ENCODE results near the gene SOX9.
"Not testable (repeated sequence)": the region's sequence is repeated elsewhere in the genome, so short reads cannot be mapped to it uniquely, and the experiment has no call there.

Gene SOX9

GRCh38 chr17:72128039-72128438, 7.2 kb downstream of the SOX9 start:
- no CpG with 5 or more reads among the region's 3 CpGs for WGBS, 2 experiments (ENCODE audit: insufficient coverage in 2 of 2)

DNA sequence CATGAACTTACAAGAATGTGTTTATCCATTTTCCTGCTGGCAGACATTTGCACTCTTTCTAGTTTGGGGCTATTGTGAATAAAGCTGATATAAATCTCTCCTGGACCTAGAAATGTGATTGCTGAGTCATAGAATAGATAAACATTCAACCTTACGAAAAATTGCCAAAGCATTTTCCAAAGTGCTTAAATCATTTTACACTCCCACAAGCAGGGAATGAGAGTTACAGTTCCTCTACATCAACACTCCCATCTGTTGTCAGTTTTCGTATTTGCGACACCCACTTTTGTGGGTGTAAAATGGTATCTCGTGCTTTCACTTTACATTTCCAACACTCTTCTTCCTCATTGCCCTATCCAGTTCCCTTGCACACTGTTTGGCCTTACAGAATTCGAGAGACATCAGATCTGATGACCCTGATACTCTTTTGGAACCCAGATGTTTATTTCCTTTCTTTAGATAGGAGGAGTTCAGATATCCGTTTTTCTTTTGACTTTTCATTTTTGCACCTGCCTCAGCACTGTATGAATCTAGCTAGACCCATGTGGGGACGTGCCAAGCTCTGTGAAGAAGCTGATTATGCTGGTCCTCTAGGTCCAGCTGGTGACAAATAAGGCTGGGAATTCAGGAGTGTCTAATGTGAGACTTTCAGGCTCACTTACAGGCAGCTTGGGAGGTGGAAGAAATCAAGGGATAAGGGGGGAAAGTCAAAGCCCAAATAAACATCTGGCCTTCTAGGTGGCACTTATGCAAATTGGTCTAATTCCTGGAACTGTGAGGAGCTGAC, 14.0 kb downstream of the SOX9 start:
- Histone ChIP-seq H3K27ac (ENCODE audit: low read depth, low read length, severe bottlenecking) (no peak overlapping the region), H3K9me3 (ENCODE audit: control insufficient read depth, low read length) (no peaks in the 10 kb centered on the region), H3K36me3 (ENCODE audit: control insufficient read depth, insufficient read depth, low read length) (no peaks in the 10 kb centered on the region), H3K4me1 (ENCODE audit: control insufficient read depth, insufficient read depth, low read length, poor library complexity, severe bottlenecking) (no peaks in the 10 kb centered on the region), H3K4me3 (ENCODE audit: extremely low read depth, insufficient read depth, low read length, poor library complexity, severe bottlenecking) (no peak overlapping the region)
- 88 to 89% methylated on average over 4 to 5 of the region's 7 CpGs for WGBS, 2 experiments (ENCODE audit: insufficient coverage in 2 of 2)

More at GRCh38 chr17:72128039-72128438, 7.2 kb downstream of the SOX9 start:
- H3K36me3 ChIP-seq (ENCODE audit: control insufficient read depth, insufficient read depth, low read length) = peaks cover 23% of the 10 kb centered on the region
- H3K4me1 ChIP-seq (ENCODE audit: control insufficient read depth, insufficient read depth, low read length, poor library complexity, severe bottlenecking) = peaks cover 42% of the 10 kb centered on the region
- H3K9me3 ChIP-seq (ENCODE audit: control insufficient read depth, low read length) = no peaks in the 10 kb centered on the region
- peak overlapping the region; percentile 84 for H3K27ac ChIP-seq (ENCODE audit: low read depth, low read length, severe bottlenecking)
- H3K4me3 ChIP-seq (ENCODE audit: extremely low read depth, insufficient read depth, low read length, poor library complexity, severe bottlenecking) = no peak overlapping the region

- Histone ChIP-seq H3K27ac (ENCODE audit: low read depth, low read length, severe bottlenecking) (no peak overlapping the region), H3K4me3 (ENCODE audit: extremely low read depth, insufficient read depth, low read length, poor library complexity, severe bottlenecking) (no peak overlapping the region), H3K4me1 (ENCODE audit: control insufficient read depth, insufficient read depth, low read length, poor library complexity, severe bottlenecking) (no peaks in the 10 kb centered on the region), H3K9me3 (ENCODE audit: control insufficient read depth, low read length) (no peaks in the 10 kb centered on the region), H3K36me3 (ENCODE audit: control insufficient read depth, insufficient read depth, low read length) (no peaks in the 10 kb centered on the region)
- WGBS, 2 experiments (ENCODE audit: insufficient coverage in 2 of 2) = 83 to 97% methylated on average over 2 to 4 of the region's 5 CpGs
Observed at GRCh38 chr17:72135546-72136325, 14.9 kb downstream of the SOX9 start.

DNA sequence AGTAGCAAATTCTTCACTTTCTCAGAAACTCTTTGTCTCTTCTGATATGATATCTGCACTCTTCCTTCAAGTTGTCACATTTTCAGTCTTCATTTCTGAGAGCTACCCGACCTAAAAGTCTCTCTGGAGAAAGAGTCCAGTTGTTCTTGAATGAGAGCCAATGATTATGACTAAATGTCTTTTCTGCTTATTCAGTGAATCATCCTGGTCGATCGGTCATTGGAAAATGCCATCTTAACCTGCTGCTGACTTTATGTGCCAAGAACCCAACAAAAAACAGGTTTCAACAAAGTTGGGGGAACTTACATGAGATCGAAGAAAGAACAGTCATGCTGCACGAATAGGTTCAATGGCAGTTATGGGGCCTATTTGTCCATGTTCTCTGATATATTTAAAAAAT, 15.9 kb downstream of the SOX9 start:
- 80 to 97% methylated on average over 3 of the region's 5 CpGs for WGBS, 2 experiments (ENCODE audit: insufficient coverage in 2 of 2)
- H3K27ac ChIP-seq (ENCODE audit: low read depth, low read length, severe bottlenecking) = no peak overlapping the region
- H3K36me3 ChIP-seq (ENCODE audit: control insufficient read depth, insufficient read depth, low read length) = no peaks in the 10 kb centered on the region
- H3K9me3 ChIP-seq (ENCODE audit: control insufficient read depth, low read length) = no peaks in the 10 kb centered on the region
- H3K4me1 ChIP-seq (ENCODE audit: control insufficient read depth, insufficient read depth, low read length, poor library complexity, severe bottlenecking) = no peaks in the 10 kb centered on the region
- H3K4me3 ChIP-seq (ENCODE audit: extremely low read depth, insufficient read depth, low read length, poor library complexity, severe bottlenecking) = no peak overlapping the region

DNA sequence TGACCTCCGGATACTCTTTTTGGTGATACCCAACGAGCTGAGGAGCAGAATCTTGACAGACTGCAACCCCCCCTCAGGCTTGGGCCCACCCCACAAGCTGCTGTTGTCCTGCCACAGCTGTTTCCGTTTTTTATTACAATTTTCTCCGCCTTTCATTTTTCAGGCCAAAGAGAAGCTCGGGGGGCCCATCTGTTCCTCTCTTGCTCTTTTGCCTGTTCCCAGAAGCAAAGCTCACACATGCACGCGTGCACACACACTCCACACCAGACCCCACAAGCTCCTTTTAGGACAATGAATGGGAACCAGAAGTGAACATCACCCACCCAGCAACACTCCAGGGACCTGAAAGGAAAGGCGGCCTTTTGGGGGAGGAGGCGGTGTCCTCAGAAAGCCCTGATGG, 16.3 kb downstream of the SOX9 start:
- WGBS, 2 experiments (ENCODE audit: insufficient coverage in 2 of 2) = 95 to 96% methylated on average over 5 of the region's 9 CpGs
- no peak overlapping the region for H3K27ac ChIP-seq (ENCODE audit: low read depth, low read length, severe bottlenecking)
- no peaks in the 10 kb centered on the region for H3K36me3 ChIP-seq (ENCODE audit: control insufficient read depth, insufficient read depth, low read length)
- no peak overlapping the region for H3K4me3 ChIP-seq (ENCODE audit: extremely low read depth, insufficient read depth, low read length, poor library complexity, severe bottlenecking)
- no peaks in the 10 kb centered on the region for H3K4me1 ChIP-seq (ENCODE audit: control insufficient read depth, insufficient read depth, low read length, poor library complexity, severe bottlenecking)
- no peaks in the 10 kb centered on the region for H3K9me3 ChIP-seq (ENCODE audit: control insufficient read depth, low read length)

- Histone ChIP-seq H3K4me1 (ENCODE audit: control insufficient read depth, insufficient read depth, low read length, poor library complexity, severe bottlenecking) (no peaks in the 10 kb centered on the region), H3K27ac (ENCODE audit: low read depth, low read length, severe bottlenecking) (no peak overlapping the region), H3K4me3 (ENCODE audit: extremely low read depth, insufficient read depth, low read length, poor library complexity, severe bottlenecking) (no peak overlapping the region), H3K36me3 (ENCODE audit: control insufficient read depth, insufficient read depth, low read length) (no peaks in the 10 kb centered on the region), H3K9me3 (ENCODE audit: control insufficient read depth, low read length) (no peaks in the 10 kb centered on the region)
- 92 to 100% methylated on average over 1 of the region's 1 CpG for WGBS, 2 experiments (ENCODE audit: insufficient coverage in 2 of 2)
Observed at GRCh38 chr17:72139212-72139611, 18.4 kb downstream of the SOX9 start.

DNA sequence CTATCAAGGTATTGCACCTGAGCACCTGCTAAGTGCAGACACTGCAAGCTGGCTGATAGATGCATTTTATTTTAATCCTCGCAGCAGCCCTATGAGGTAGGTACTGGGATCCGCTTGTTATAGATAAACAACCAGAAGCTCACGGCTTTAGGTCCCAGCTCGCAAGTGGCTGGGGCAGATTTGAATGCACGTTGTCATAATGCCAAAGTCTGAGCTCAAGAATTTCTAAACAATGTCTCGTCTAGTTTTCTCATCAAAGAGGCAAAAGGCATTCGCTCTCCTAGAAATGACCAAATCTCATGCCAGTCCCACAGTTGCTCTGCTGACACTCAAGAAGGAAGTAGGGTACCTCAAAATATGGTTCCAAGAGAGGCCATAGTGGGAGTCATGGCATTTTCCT, 20.5 kb downstream of the SOX9 start:
- WGBS, 2 experiments (ENCODE audit: insufficient coverage in 2 of 2) = 92 to 96% methylated on average over 7 of the region's 7 CpGs
- Histone ChIP-seq H3K4me1 (ENCODE audit: control insufficient read depth, insufficient read depth, low read length, poor library complexity, severe bottlenecking) (no peaks in the 10 kb centered on the region), H3K36me3 (ENCODE audit: control insufficient read depth, insufficient read depth, low read length) (no peaks in the 10 kb centered on the region), H3K4me3 (ENCODE audit: extremely low read depth, insufficient read depth, low read length, poor library complexity, severe bottlenecking) (no peak overlapping the region), H3K9me3 (ENCODE audit: control insufficient read depth, low read length) (no peaks in the 10 kb centered on the region), H3K27ac (ENCODE audit: low read depth, low read length, severe bottlenecking) (no peak overlapping the region)

GRCh38 chr17:72142097-72142496, 21.3 kb downstream of the SOX9 start:
- 88 to 100% methylated on average over 1 of the region's 11 CpGs for WGBS, 2 experiments (ENCODE audit: insufficient coverage in 2 of 2)
- H3K27ac ChIP-seq (ENCODE audit: low read depth, low read length, severe bottlenecking); H3K36me3 ChIP-seq (ENCODE audit: control insufficient read depth, insufficient read depth, low read length); H3K4me3 ChIP-seq (ENCODE audit: extremely low read depth, insufficient read depth, low read length, poor library complexity, severe bottlenecking); H3K4me1 ChIP-seq (ENCODE audit: control insufficient read depth, insufficient read depth, low read length, poor library complexity, severe bottlenecking); H3K9me3 ChIP-seq (ENCODE audit: control insufficient read depth, low read length): not testable (repeated sequence)

- 100% methylated on average over 2 of the region's 2 CpGs for WGBS, 2 experiments (ENCODE audit: insufficient coverage in 2 of 2)
- Histone ChIP-seq H3K27ac (ENCODE audit: low read depth, low read length, severe bottlenecking) (no peak overlapping the region), H3K9me3 (ENCODE audit: control insufficient read depth, low read length) (no peaks in the 10 kb centered on the region), H3K4me3 (ENCODE audit: extremely low read depth, insufficient read depth, low read length, poor library complexity, severe bottlenecking) (no peak overlapping the region), H3K36me3 (ENCODE audit: control insufficient read depth, insufficient read depth, low read length) (no peaks in the 10 kb centered on the region), H3K4me1 (ENCODE audit: control insufficient read depth, insufficient read depth, low read length, poor library complexity, severe bottlenecking) (no peaks in the 10 kb centered on the region)
Observed at GRCh38 chr17:72142614-72143013, 21.8 kb downstream of the SOX9 start.

DNA sequence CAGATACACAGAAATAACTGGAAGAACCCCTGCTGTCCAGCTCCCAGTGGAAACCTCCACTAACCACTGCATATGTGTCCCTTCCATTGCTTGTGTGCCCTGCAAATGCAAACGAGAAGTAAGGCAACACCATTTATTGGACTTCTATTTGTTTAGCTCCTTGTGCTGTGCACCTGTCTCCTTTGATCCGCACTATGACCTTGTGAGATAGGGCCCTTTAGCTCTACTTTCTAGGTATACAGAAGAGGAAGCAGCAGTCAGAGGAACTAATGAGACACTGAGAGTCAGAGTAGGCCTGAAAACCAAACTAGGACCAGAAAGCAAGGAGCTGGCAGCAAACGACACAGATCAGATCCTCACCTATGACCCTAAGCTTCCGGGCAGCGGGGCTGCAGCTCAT, 22.4 kb downstream of the SOX9 start:
- H3K27ac ChIP-seq (ENCODE audit: low read depth, low read length, severe bottlenecking) = no peak overlapping the region
- WGBS, 2 experiments (ENCODE audit: insufficient coverage in 2 of 2) = 87 to 95% methylated on average over 4 to 5 of the region's 5 CpGs
- no peaks in the 10 kb centered on the region for H3K36me3 ChIP-seq (ENCODE audit: control insufficient read depth, insufficient read depth, low read length)
- no peaks in the 10 kb centered on the region for H3K9me3 ChIP-seq (ENCODE audit: control insufficient read depth, low read length)
- no peaks in the 10 kb centered on the region for H3K4me1 ChIP-seq (ENCODE audit: control insufficient read depth, insufficient read depth, low read length, poor library complexity, severe bottlenecking)
- H3K4me3 ChIP-seq (ENCODE audit: extremely low read depth, insufficient read depth, low read length, poor library complexity, severe bottlenecking) = no peak overlapping the region

GRCh38 chr17:72144101-72144500, 23.3 kb downstream of the SOX9 start:
- Histone ChIP-seq H3K36me3 (ENCODE audit: control insufficient read depth, insufficient read depth, low read length) (no peaks in the 10 kb centered on the region), H3K27ac (ENCODE audit: low read depth, low read length, severe bottlenecking) (no peak overlapping the region), H3K4me3 (ENCODE audit: extremely low read depth, insufficient read depth, low read length, poor library complexity, severe bottlenecking) (no peak overlapping the region), H3K4me1 (ENCODE audit: control insufficient read depth, insufficient read depth, low read length, poor library complexity, severe bottlenecking) (no peaks in the 10 kb centered on the region), H3K9me3 (ENCODE audit: control insufficient read depth, low read length) (no peaks in the 10 kb centered on the region)
- 40 to 60% methylated on average over 1 of the region's 2 CpGs for WGBS, 2 experiments (ENCODE audit: insufficient coverage in 2 of 2)

Measured in mesodermal cell (in vitro differentiated cells).